GM19397 (cell line): ENCODE results near the gene AHSP.
"Not testable (repeated sequence)": the region's sequence is repeated elsewhere in the genome, so short reads cannot be mapped to it uniquely, and the experiment has no call there.

Source experiments
- ATAC-seq: cut with Tn5 transposase; IDR thresholded peaks from one replicate; pipeline ENCODE4 v1.9.1; 2021; ENCODE audit warnings: mild to moderate bottlenecking, moderate library complexity; ENCODE audit not compliant: unreplicated experiment

Gene AHSP

GRCh38 chr16:31499928-31500327 is 27.8 kb upstream of the AHSP start:
- ATAC-seq: no peak

GRCh38 chr16:31501226-31501965 is 26.3 kb upstream of the AHSP start:
- no peak for ATAC-seq

GRCh38 chr16:31501966-31502348 is 25.7 kb upstream of the AHSP start:
- no peak for ATAC-seq

- no peak for ATAC-seq
Observed at GRCh38 chr16:31502981-31503380, 24.7 kb upstream of the AHSP start.

GRCh38 chr16:31503555-31503954 is 24.1 kb upstream of the AHSP start:
- ATAC-seq: not testable (repeated sequence)

- ATAC-seq: no peak
Observed at GRCh38 chr16:31504159-31504558, 23.5 kb upstream of the AHSP start.

GRCh38 chr16:31505483-31505882 is 22.2 kb upstream of the AHSP start:
- ATAC-seq: no peak

- ATAC-seq: no peak
Observed at GRCh38 chr16:31507617-31507928, 20.1 kb upstream of the AHSP start.

GRCh38 chr16:31507929-31508705 is 19.6 kb upstream of the AHSP start, which contains the start of gene RUSF1:
Gene RUSF1, minus strand, starts transcription at chr16:31508391. Its CDS starts 18 bp downstream, at chr16:31508373.
- peak; percentile 94 for ATAC-seq

- no peak for ATAC-seq
Observed at GRCh38 chr16:31508706-31509195, 18.9 kb upstream of the AHSP start.

GRCh38 chr16:31513126-31513525 is 14.6 kb upstream of the AHSP start:
- no peak for ATAC-seq

- ATAC-seq: no peak
Observed at GRCh38 chr16:31513884-31514283, 13.8 kb upstream of the AHSP start.

- ATAC-seq: no peak
Observed at GRCh38 chr16:31517800-31518402, 9.8 kb upstream of the AHSP start.

GRCh38 chr16:31519759-31520431 is 7.8 kb upstream of the AHSP start:
- ATAC-seq: no peak

GRCh38 chr16:31521368-31521767 is 6.3 kb upstream of the AHSP start:
- no peak for ATAC-seq

GRCh38 chr16:31522071-31522470 is 5.6 kb upstream of the AHSP start:
- ATAC-seq: no peak

- ATAC-seq: not testable (repeated sequence)
Observed at GRCh38 chr16:31523768-31524167, 3.9 kb upstream of the AHSP start.

GRCh38 chr16:31525113-31525512 is 2.6 kb upstream of the AHSP start:
- ATAC-seq: no peak

- no peak for ATAC-seq
Observed at GRCh38 chr16:31528523-31529107, 915 bp downstream of the AHSP start.

- no peak for ATAC-seq
Observed at GRCh38 chr16:31529108-31529936, 1.6 kb downstream of the AHSP start.
